ENCODE results near the gene TMCC2. TPM values are rescaled to one million over a fixed set of nuclear protein-coding genes. Genes with fewer than 3 reads are reported as not detected.
"Not testable (repeated sequence)": the region's sequence is repeated elsewhere in the genome, so short reads cannot be mapped to it uniquely, and the experiment has no call there.

TMCC2 gene
- total RNA-seq, 1 donor from 2014 or later: 0.53 TPM

GRCh38 chr1:205232945-205233397 lies 5.2 kb downstream of the TMCC2 start:
- FAIRE-seq (no peak), DNase-seq (ENCODE audit: low read depth) (no peak)
- Histone ChIP-seq H3K36me3 (ENCODE audit: control insufficient read depth, insufficient read depth, low read length) (no peaks in the 10 kb centered on the region), H3K27me3 (ENCODE audit: control insufficient read depth, insufficient read depth, low read length) (peaks cover 1% of the 10 kb centered on the region), H3K4me3 (ENCODE audit: low read depth, low read length) (no peak overlapping the region)
- no peak for TF ChIP-seq CTCF (IDR thresholded peaks at IDR 0.05; ENCODE audit: insufficient read depth, low read length, severe bottlenecking)

DNA sequence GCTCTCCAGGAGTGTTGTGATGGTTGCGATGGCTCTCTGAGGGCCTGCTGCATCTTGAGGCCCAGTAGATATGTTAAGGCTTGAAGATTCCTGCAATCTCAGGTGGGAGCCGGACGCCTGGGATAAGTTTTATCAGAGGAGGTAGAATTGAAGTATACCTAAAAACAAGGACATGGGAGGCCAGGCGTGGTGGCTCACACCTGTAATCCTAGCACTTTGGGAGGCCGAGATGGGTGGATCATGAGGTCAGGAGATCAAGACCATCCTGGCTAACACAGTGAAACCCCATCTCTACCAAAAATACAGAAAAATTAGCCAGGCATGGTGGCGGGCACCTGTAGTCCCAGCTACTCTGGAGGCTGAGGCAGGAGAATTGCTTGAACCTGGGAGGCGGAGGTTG lies 6.2 kb downstream of the TMCC2 start:
- DNase-seq (ENCODE audit: low read depth); H3K4me3 ChIP-seq (ENCODE audit: low read depth, low read length); FAIRE-seq; H3K36me3 ChIP-seq (ENCODE audit: control insufficient read depth, insufficient read depth, low read length); H3K27me3 ChIP-seq (ENCODE audit: control insufficient read depth, insufficient read depth, low read length): not testable (repeated sequence)

GRCh38 chr1:205235951-205236350 lies 8.2 kb downstream of the TMCC2 start:
- TF ChIP-seq CTCF (IDR thresholded peaks at IDR 0.05; ENCODE audit: insufficient read depth, low read length, severe bottlenecking): no peak
- FAIRE-seq (no peak), DNase-seq (ENCODE audit: low read depth) (no peak)
- no peak overlapping the region for H3K4me3 ChIP-seq (ENCODE audit: low read depth, low read length)
- H3K27me3 ChIP-seq (ENCODE audit: control insufficient read depth, insufficient read depth, low read length): peaks cover 1% of the 10 kb centered on the region
- H3K36me3 ChIP-seq (ENCODE audit: control insufficient read depth, insufficient read depth, low read length): no peaks in the 10 kb centered on the region

GRCh38 chr1:205236526-205236925 lies 8.8 kb downstream of the TMCC2 start:
- FAIRE-seq: no peak

DNA sequence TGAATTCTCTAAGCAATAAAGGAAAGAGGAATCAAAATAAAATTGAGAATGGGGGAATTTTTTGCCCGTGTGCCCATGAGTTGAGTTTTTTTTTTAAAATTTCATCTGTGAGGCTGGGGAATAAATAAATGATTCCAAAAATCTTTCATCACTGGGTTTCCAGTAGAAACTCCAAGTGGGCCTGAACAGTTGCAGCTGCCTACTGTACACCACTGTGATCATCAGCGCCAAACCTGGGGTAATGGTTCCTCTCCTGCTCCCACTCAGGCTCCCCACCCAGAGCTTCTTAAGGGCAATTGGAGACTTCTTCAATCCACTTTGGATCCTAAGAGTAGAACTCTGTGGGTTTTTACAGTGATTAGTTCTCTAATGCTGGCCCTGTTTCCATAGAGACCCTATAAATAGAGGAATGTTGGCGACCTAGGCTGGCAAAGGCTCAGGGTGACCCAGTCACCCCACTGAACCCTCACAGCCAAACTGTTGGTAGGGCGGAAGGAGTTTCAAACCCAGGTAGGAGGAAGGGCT lies 9.3 kb downstream of the TMCC2 start:
- TF ChIP-seq CTCF (IDR thresholded peaks at IDR 0.05; ENCODE audit: insufficient read depth, low read length, severe bottlenecking): no peak
- no peaks in the 10 kb centered on the region for H3K36me3 ChIP-seq (ENCODE audit: control insufficient read depth, insufficient read depth, low read length)
- DNase-seq (ENCODE audit: low read depth): no peak
- FAIRE-seq: no peak
- H3K27me3 ChIP-seq (ENCODE audit: control insufficient read depth, insufficient read depth, low read length): peaks cover 1% of the 10 kb centered on the region
- H3K4me3 ChIP-seq (ENCODE audit: low read depth, low read length): no peak overlapping the region

More at GRCh38 chr1:205236526-205236925, 8.8 kb downstream of the TMCC2 start:
- Histone ChIP-seq H3K27me3 (ENCODE audit: control insufficient read depth, insufficient read depth, low read length) (peaks cover 1% of the 10 kb centered on the region), H3K4me3 (ENCODE audit: low read depth, low read length) (no peak overlapping the region), H3K36me3 (ENCODE audit: control insufficient read depth, insufficient read depth, low read length) (no peaks in the 10 kb centered on the region)
- no peak for DNase-seq (ENCODE audit: low read depth)
- no peak for TF ChIP-seq CTCF (IDR thresholded peaks at IDR 0.05; ENCODE audit: insufficient read depth, low read length, severe bottlenecking)

GRCh38 chr1:205237526-205238484 lies 10.1 kb downstream of the TMCC2 start:
- DNase-seq (ENCODE audit: low read depth): no peak
- no peak for TF ChIP-seq CTCF (IDR thresholded peaks at IDR 0.05; ENCODE audit: insufficient read depth, low read length, severe bottlenecking)
- Histone ChIP-seq H3K27me3 (ENCODE audit: control insufficient read depth, insufficient read depth, low read length) (no peaks in the 10 kb centered on the region), H3K36me3 (ENCODE audit: control insufficient read depth, insufficient read depth, low read length) (no peaks in the 10 kb centered on the region), H3K4me3 (ENCODE audit: low read depth, low read length) (no peak overlapping the region)
- no peak for FAIRE-seq
